Sigmoid colon (tissue), 7 donors: ENCODE measurements around the gene CFAP53. TPM values are rescaled to one million over a fixed set of nuclear protein-coding genes. Genes with fewer than 3 reads are reported as not detected.

Source experiments
- DNase-seq: peaks from one replicate; pipeline ENCODE4 v3.0.0-alpha.2; 2019
- H3K27ac ChIP-seq, 4 donors: fragments of 200-600 bp; sonication (generic); one replicate each; pipeline ENCODE4 v1.5.1; 2016 to 2019; ENCODE audit warnings: mild to moderate bottlenecking in 1 of 4
- H3K27me3 ChIP-seq, 3 donors: fragments of 200-600 bp; sonication (generic); one replicate each; pipeline ENCODE4 v1.5.1; 2019; ENCODE audit warnings: mild to moderate bottlenecking in 1 of 3
- H3K36me3 ChIP-seq, 4 donors: fragments of 200-600 bp; sonication (generic); one replicate each; pipeline ENCODE4 v1.5.1; 2016 to 2019
- H3K4me1 ChIP-seq, 4 donors: fragments of 200-600 bp; sonication (generic); one replicate each; pipeline ENCODE4 v1.5.1; 2017 to 2019
- H3K4me3 ChIP-seq, 4 donors: fragments of 200-600 bp; sonication (generic); one replicate each; pipeline ENCODE4 v1.5.1; 2017 to 2019; ENCODE audit warnings: mild to moderate bottlenecking in 2 of 4, moderate library complexity in 1 of 4
- H3K9me3 ChIP-seq, 4 donors: fragments of 200-600 bp in 3 of 4; sonication (generic) in 3 of 4; one replicate each; pipeline versions ENCODE4 v1.5.1 to v1.6.1; 2013 to 2019
- EP300 ChIP-seq, 4 donors: sonication (generic); formaldehyde crosslinking; IDR thresholded peaks; one replicate each; pipeline ENCODE4 v1.6.1; 2017; ENCODE audit warnings: antibody characterized with exemption in 4 of 4
- POLR2A ChIP-seq, 2 donors: fragments of 450-650 bp; IDR thresholded peaks; one replicate each; pipeline ENCODE4 v1.6.1; 2016; ENCODE audit warnings: antibody characterized with exemption in 2 of 2, mild to moderate bottlenecking in 2 of 2, moderate library complexity in 2 of 2
- POLR2AphosphoS5 ChIP-seq, 4 donors: sonication (generic); formaldehyde crosslinking; IDR thresholded peaks; one replicate each; pipeline ENCODE4 v1.6.1; 2017; ENCODE audit warnings: antibody characterized with exemption in 4 of 4
- WGBS, 2 donors: extraction: QIAGEN DNeasy Blood & Tissue Kit; methylation state at CpG; one replicate each; pipeline ENCODE4 v1.1.7; 2013; 5-methylcytosine and 5-hydroxymethylcytosine counted together
- intact Hi-C: fragments of 100-400 bp; cut with DNase I; formaldehyde crosslinking; loops from one replicate; pipeline ENCODE4 v1.15.1; 2023
- polyA plus RNA-seq, 3 donors: library from polyadenylated mRNA; stranded (reverse); fragments of 200-250 nt; gene quantifications; one replicate each; pipeline ENCODE4 v1.2.3, GENCODE V29; 2013
- total RNA-seq, 4 donors: library from RNA; depleted of rRNA; stranded (reverse); fragments of >200 nt; gene quantifications; one replicate each; pipeline ENCODE4 v1.1.0, GENCODE V29; 2016
- TF ChIP-seq, protein P1 (sequence below), 4 experiments: fragments of 450-650 bp in 3 of 4; fragments of 200-600 bp in 1 of 4; IDR thresholded peaks; one replicate each; pipeline ENCODE4 v1.5.1; 2016 to 2019; ENCODE audit warnings: antibody characterized with exemption in 4 of 4, mild to moderate bottlenecking in 3 of 4, moderate library complexity in 2 of 4
- donor health status: healthy with polysubstance abuse.
- donor health status: Bipolar disorder and iron deficiency.
- donor health status: healthy.

The CFAP53 gene
- total and polyA plus RNA-seq, 7 donors: 0.23 to 0.46 (median 0.27) TPM; not detected in 4

DNA sequence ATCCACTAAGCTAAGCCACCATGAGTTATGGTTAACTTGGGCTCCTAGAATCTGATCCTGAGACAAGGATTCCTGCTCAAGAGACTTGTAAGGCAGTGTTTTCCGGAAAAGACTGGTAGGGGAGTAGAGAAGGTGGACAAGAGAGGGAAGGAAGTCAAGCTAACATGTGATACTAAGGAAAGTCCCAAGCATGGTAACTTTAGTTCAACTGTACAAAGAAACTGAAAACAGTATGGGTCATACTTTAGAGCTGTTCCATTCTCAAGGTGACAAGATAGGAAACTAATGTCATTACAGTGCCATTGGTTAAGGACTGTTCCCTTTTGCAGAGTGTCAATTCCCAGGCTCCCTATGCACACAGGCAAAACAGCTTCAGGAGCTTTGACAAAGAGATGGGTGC, 77.1 kb downstream of the CFAP53 start:
- H3K27me3 ChIP-seq: peaks cover 1 to 29% (median 12%) of the 10 kb centered on the region in 3 donors
- intact Hi-C loops: no loop called here

DNA sequence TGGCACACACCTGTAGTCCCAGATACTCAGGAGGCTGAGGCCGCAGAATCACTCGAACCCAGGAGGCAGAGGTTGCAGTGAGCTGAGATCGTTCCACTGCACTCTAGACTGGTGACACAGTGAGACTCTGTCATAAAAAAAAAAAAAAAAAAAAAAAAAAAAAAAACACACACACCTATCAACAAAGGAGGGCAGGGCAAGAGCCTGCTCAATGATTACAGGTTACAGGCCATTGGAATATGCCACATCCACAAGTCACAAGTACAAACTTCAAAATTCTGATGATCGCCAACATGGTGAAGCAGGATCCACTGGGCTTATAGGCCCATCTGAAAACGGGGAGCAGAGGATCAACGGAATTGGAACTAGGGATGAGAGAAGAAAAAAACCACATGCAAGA, 77.6 kb downstream of the CFAP53 start:
- Histone ChIP-seq H3K27me3 (peaks cover 0 to 26% (median 7%) of the 10 kb centered on the region in 3 donors), H3K4me3 (no peak overlapping the region), H3K36me3 (no peaks in the 10 kb centered on the region), H3K27ac (no peak overlapping the region), H3K4me1 (peaks cover 0 to 7% (median 2%) of the 10 kb centered on the region in 4 donors), H3K9me3 (no peaks in the 10 kb centered on the region)
- TF ChIP-seq EP300 (IDR thresholded peaks at IDR 0.05) (no peak), POLR2AphosphoS5 (IDR thresholded peaks at IDR 0.05) (no peak), POLR2A (IDR thresholded peaks at IDR 0.05) (no peak)
- TF ChIP-seq, protein P1, sequence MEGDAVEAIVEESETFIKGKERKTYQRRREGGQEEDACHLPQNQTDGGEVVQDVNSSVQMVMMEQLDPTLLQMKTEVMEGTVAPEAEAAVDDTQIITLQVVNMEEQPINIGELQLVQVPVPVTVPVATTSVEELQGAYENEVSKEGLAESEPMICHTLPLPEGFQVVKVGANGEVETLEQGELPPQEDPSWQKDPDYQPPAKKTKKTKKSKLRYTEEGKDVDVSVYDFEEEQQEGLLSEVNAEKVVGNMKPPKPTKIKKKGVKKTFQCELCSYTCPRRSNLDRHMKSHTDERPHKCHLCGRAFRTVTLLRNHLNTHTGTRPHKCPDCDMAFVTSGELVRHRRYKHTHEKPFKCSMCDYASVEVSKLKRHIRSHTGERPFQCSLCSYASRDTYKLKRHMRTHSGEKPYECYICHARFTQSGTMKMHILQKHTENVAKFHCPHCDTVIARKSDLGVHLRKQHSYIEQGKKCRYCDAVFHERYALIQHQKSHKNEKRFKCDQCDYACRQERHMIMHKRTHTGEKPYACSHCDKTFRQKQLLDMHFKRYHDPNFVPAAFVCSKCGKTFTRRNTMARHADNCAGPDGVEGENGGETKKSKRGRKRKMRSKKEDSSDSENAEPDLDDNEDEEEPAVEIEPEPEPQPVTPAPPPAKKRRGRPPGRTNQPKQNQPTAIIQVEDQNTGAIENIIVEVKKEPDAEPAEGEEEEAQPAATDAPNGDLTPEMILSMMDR (IDR thresholded peaks at IDR 0.05): no peak
- intact Hi-C loops: no loop called here
- WGBS, 2 donors: 43 to 84% methylated on average over 6 of the region's 6 CpGs
- DNase-seq: no peak

More for the DNA sequence above, 77.1 kb downstream of the CFAP53 start:
- no peak overlapping the region for H3K4me3 ChIP-seq
- TF ChIP-seq EP300 (IDR thresholded peaks at IDR 0.05): no peak
- TF ChIP-seq, protein P1 (IDR thresholded peaks at IDR 0.05): no peak
- no peak for TF ChIP-seq POLR2A (IDR thresholded peaks at IDR 0.05)
- TF ChIP-seq POLR2AphosphoS5 (IDR thresholded peaks at IDR 0.05): no peak
- no peak for DNase-seq
- H3K4me1 ChIP-seq: peaks cover 0 to 12% (median 7%) of the 10 kb centered on the region in 4 donors
- H3K9me3 ChIP-seq: no peaks in the 10 kb centered on the region
- no peak overlapping the region for H3K27ac ChIP-seq
- no peaks in the 10 kb centered on the region for H3K36me3 ChIP-seq
- 86 to 88% methylated on average over 1 of the region's 1 CpG for WGBS, 2 donors

DNA sequence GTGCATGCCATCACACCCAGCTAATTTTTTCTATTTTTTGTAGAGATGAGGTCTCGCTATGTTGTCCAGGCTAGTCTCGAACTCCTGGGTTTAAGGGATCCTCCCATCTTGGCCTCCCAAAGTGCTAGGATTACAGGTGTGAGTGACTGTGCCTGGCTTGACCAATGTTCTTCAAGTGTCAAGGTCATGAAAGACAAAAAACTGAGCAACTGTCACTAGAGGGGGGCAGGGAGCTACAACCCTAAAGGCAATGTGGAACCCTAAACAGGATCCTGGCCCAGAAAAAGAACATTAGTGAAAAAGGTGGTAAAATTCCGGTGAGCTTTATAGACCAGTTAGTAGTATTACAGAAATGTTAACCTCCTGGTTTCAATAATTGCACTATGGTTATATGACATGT, 78.6 kb downstream of the CFAP53 start:
- intact Hi-C loops: no loop called here
- H3K9me3 ChIP-seq: no peaks in the 10 kb centered on the region
- no peak overlapping the region for H3K4me3 ChIP-seq
- no peak overlapping the region for H3K27ac ChIP-seq
- H3K27me3 ChIP-seq: peaks cover 0 to 16% (median 0%) of the 10 kb centered on the region in 3 donors
- no peaks in the 10 kb centered on the region for H3K4me1 ChIP-seq
- WGBS, 2 donors: 73 to 89% methylated on average over 3 of the region's 3 CpGs
- no peaks in the 10 kb centered on the region for H3K36me3 ChIP-seq
- DNase-seq: no peak
- TF ChIP-seq, protein P1 (IDR thresholded peaks at IDR 0.05): no peak
- TF ChIP-seq POLR2AphosphoS5 (IDR thresholded peaks at IDR 0.05): no peak
- no peak for TF ChIP-seq EP300 (IDR thresholded peaks at IDR 0.05)
- no peak for TF ChIP-seq POLR2A (IDR thresholded peaks at IDR 0.05)

DNA sequence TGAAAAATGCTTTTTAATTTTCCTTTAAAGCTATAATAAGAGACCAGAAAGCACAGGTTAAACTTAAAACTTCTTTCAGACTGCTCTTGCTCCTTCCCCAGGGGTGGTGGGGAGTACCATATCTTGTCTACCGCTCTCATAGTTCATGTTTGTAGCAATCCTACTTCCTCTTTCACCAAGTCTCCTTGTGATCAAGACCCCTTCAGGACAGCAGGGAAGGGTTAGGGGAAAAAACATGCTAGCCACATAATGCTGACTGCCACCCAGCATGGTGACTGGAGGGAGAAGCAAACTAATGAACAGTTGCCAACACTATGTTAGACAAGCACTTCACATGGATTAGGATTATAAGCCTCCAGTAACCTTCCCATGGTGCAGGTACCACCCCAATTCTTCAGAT, 79.9 kb downstream of the CFAP53 start:
- no peak overlapping the region for H3K4me3 ChIP-seq
- intact Hi-C loops: no loop called here
- no peaks in the 10 kb centered on the region for H3K9me3 ChIP-seq
- no peak for DNase-seq
- H3K27ac ChIP-seq: no peak overlapping the region
- TF ChIP-seq POLR2A (IDR thresholded peaks at IDR 0.05) (no peak), EP300 (IDR thresholded peaks at IDR 0.05) (no peak), POLR2AphosphoS5 (IDR thresholded peaks at IDR 0.05) (no peak)
- TF ChIP-seq, protein P1 (IDR thresholded peaks at IDR 0.05): no peak
- peaks cover 0 to 5% (median 0%) of the 10 kb centered on the region in 3 donors for H3K27me3 ChIP-seq
- no peaks in the 10 kb centered on the region for H3K36me3 ChIP-seq
- no peaks in the 10 kb centered on the region for H3K4me1 ChIP-seq
- WGBS, 2 donors: 70 to 92% methylated on average over 1 of the region's 1 CpG

DNA sequence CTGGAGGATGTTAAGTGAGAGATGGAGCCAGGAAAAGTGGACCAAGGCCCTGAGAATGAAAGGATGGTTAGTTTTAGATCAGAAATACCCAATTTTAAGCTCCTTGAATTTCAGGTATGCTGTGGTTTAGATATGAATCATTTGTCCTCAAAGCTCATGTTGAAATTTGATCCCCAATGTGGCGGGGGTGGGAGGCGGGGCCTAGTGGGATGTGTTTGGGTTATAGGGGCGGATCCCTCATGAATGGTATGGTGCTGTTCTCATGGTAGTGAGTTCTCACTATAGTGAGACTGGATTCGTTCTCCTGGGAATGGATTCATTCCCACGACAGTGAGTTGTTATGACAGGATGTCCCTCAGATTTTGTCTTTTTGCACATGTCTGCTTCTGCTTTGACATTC, 82.7 kb downstream of the CFAP53 start:
- TF ChIP-seq POLR2AphosphoS5 (IDR thresholded peaks at IDR 0.05) (no peak), POLR2A (IDR thresholded peaks at IDR 0.05) (no peak), EP300 (IDR thresholded peaks at IDR 0.05) (no peak)
- TF ChIP-seq, protein P1 (IDR thresholded peaks at IDR 0.05): no peak
- 81 to 84% methylated on average over 5 of the region's 5 CpGs for WGBS, 2 donors
- Histone ChIP-seq H3K9me3 (no peaks in the 10 kb centered on the region), H3K4me1 (no peaks in the 10 kb centered on the region), H3K27me3 (peaks cover 0 to 5% (median 0%) of the 10 kb centered on the region in 3 donors), H3K27ac (no peak overlapping the region), H3K4me3 (no peak overlapping the region), H3K36me3 (no peaks in the 10 kb centered on the region)
- no peak for DNase-seq
- intact Hi-C loops: no loop called here
